Parathyroid adenoma (tissue), 2 donors: Measurements from ENCODE around the gene RPUSD4.

Source experiments
- H2AFZ ChIP-seq: fragments of 300-600 bp; sonication (generic); one replicate; pipeline ENCODE4 v1.7.0; 2017; ENCODE audit warnings: antibody characterized with exemption, mild to moderate bottlenecking
- H3K27ac ChIP-seq: fragments of 300-600 bp; sonication (generic); one replicate; pipeline ENCODE4 v1.7.0; 2017
- H3K27me3 ChIP-seq: fragments of 300-600 bp; sonication (generic); one replicate; pipeline ENCODE4 v1.7.0; 2017; ENCODE audit warnings: low read length; ENCODE audit not compliant: control insufficient read depth, insufficient read depth
- H3K36me3 ChIP-seq: fragments of 300-600 bp; sonication (generic); one replicate; pipeline ENCODE4 v1.7.0; 2017; ENCODE audit warnings: low read length; ENCODE audit not compliant: control insufficient read depth, insufficient read depth
- H3K4me1 ChIP-seq: fragments of 300-600 bp; sonication (generic); one replicate; pipeline ENCODE4 v1.7.0; 2017; ENCODE audit warnings: control low read depth
- H3K4me2 ChIP-seq: fragments of 300-600 bp; sonication (generic); one replicate; pipeline ENCODE4 v1.7.0; 2017; ENCODE audit warnings: low read length
- H3K4me3 ChIP-seq: fragments of 300-600 bp; sonication (generic); one replicate; pipeline ENCODE4 v1.7.0; 2017; ENCODE audit warnings: low read depth, low read length
- H3K79me2 ChIP-seq: fragments of 300-600 bp; sonication (generic); one replicate; pipeline ENCODE4 v1.7.0; 2017; ENCODE audit warnings: control low read depth
- H3K9ac ChIP-seq: fragments of 300-600 bp; sonication (generic); one replicate; pipeline ENCODE4 v1.7.0; 2017; ENCODE audit warnings: mild to moderate bottlenecking
- H3K9me3 ChIP-seq: fragments of 300-600 bp; sonication (generic); one replicate; pipeline ENCODE4 v1.7.0; 2017; ENCODE audit warnings: low read length; ENCODE audit not compliant: control insufficient read depth
- TF ChIP-seq, protein P1 (sequence below): fragments of 300-600 bp; sonication (generic); IDR thresholded peaks from one replicate; pipeline ENCODE4 v1.7.0; 2017; ENCODE audit warnings: antibody characterized with exemption, mild to moderate bottlenecking
- donor health status: primary hyperparathyroidism.

RPUSD4 gene

DNA sequence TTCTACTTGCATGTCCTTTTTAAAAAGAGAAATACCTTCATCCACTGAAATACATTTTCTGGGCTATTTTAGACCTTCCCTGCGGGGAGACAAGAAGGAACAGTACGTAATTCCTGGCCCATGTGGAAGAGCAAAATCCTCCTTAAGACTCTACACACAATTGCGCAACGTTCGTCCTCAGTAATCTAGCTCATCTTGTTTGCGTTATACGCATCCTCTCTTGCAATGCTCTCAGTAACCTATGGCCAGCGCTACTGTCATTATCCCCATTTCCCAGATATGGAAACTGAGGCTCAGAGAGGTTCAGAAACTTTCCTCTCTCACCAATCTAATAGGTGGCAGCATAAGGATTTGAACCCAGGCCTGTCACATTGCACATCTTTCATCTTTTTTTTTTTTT lies 54.6 kb downstream of the RPUSD4 start:
- H3K27me3 ChIP-seq: no peaks in the 10 kb centered on the region
- no peak overlapping the region for H3K4me2 ChIP-seq
- TF ChIP-seq, protein P1, sequence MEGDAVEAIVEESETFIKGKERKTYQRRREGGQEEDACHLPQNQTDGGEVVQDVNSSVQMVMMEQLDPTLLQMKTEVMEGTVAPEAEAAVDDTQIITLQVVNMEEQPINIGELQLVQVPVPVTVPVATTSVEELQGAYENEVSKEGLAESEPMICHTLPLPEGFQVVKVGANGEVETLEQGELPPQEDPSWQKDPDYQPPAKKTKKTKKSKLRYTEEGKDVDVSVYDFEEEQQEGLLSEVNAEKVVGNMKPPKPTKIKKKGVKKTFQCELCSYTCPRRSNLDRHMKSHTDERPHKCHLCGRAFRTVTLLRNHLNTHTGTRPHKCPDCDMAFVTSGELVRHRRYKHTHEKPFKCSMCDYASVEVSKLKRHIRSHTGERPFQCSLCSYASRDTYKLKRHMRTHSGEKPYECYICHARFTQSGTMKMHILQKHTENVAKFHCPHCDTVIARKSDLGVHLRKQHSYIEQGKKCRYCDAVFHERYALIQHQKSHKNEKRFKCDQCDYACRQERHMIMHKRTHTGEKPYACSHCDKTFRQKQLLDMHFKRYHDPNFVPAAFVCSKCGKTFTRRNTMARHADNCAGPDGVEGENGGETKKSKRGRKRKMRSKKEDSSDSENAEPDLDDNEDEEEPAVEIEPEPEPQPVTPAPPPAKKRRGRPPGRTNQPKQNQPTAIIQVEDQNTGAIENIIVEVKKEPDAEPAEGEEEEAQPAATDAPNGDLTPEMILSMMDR: no peak
- H3K9ac ChIP-seq: no peak overlapping the region
- no peaks in the 10 kb centered on the region for H3K9me3 ChIP-seq
- H2AFZ ChIP-seq: no peak overlapping the region
- no peaks in the 10 kb centered on the region for H3K4me1 ChIP-seq
- H3K27ac ChIP-seq: no peak overlapping the region
- no peaks in the 10 kb centered on the region for H3K36me3 ChIP-seq
- H3K4me3 ChIP-seq: no peak overlapping the region
- H3K79me2 ChIP-seq: no peaks in the 10 kb centered on the region

DNA sequence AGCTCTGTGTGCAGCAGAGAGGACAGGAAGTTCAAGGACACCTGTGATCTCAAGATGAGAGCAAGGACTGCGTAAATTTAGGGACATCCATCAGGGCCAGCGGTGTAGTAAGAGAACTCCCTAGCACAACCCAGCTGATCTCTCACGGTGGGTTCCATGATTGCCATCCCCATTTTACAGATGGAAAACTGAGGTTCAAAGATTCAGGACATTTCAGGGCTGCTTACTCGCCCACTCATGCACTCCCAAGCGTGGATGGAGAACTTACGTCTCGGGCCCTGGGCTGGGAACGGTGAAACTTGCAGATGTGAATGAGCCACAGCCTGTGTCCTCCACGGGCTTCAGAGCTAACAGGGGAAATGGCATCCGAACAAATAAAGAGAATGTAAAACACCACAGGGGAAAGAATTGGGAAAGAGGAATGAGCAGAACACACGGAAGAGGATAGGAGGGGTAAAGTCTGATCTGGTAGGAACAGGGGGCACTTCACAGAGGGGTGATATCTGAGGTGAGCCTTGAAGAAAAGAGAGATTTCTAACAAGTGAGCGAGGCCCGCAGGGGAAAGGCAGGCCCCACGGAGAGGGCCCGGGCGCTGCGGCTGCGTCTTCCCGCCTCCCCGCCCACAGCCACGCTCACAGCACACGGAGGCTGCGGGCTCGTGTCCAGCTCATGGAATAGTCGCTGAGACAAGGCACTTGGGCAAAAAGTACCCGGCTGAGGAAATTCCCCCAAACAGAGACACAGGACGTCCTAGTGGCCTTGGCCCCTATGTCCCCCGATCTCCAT lies 55.9 kb downstream of the RPUSD4 start:
- Histone ChIP-seq H2AFZ (no peak overlapping the region), H3K4me2 (no peak overlapping the region), H3K9ac (no peak overlapping the region), H3K27me3 (no peaks in the 10 kb centered on the region), H3K4me1 (no peaks in the 10 kb centered on the region), H3K27ac (no peak overlapping the region), H3K79me2 (no peaks in the 10 kb centered on the region), H3K36me3 (no peaks in the 10 kb centered on the region), H3K4me3 (no peak overlapping the region), H3K9me3 (no peaks in the 10 kb centered on the region)
- TF ChIP-seq, protein P1: no peak

DNA sequence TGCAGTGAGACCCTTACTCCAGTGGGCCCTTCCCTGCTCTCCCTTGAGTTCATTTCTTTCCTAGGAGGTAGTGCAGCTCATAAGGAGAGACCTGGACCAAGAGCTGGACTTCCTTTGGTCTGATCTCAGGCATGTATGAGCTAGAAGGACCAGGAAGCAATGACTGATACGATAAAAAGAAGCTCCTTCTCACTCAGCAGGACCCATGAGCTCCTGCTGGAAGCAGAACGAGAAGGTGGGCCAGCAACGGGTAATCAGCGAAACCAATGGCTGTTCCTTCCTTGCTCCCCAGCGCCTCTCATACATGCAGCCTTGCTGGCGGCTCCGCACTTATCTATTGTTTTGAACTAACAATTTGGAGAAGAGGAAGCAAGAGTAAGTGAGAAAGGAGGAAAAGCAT lies 56.8 kb downstream of the RPUSD4 start:
- Histone ChIP-seq H3K79me2 (no peaks in the 10 kb centered on the region), H3K36me3 (no peaks in the 10 kb centered on the region), H3K4me1 (no peaks in the 10 kb centered on the region), H3K27me3 (no peaks in the 10 kb centered on the region), H3K9me3 (no peaks in the 10 kb centered on the region), H3K27ac (no peak overlapping the region), H3K4me3 (no peak overlapping the region), H3K4me2 (no peak overlapping the region), H3K9ac (no peak overlapping the region), H2AFZ (no peak overlapping the region)
- TF ChIP-seq, protein P1: no peak

DNA sequence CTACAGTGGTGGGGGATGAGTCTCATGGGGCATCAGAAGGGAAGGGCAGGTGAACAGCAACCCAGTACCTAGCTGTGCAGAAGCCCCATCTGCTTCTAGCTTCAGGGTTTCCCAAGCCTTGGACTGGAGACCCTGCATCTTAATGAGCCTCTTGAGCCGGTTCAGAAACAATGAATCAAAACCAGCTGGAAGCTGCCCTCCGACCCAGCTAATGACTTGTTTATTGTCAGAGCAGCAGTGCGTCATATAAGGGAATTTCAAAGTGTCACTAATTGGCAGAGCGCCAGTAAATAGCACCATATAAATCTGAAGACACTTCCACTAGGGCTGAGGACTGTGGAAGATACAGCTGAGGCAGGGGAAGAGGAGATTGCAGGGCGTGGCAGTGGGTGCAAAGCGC lies 57.5 kb downstream of the RPUSD4 start:
- no peak overlapping the region for H2AFZ ChIP-seq
- no peak overlapping the region for H3K27ac ChIP-seq
- H3K9me3 ChIP-seq: no peaks in the 10 kb centered on the region
- H3K9ac ChIP-seq: no peak overlapping the region
- TF ChIP-seq, protein P1: no peak
- H3K27me3 ChIP-seq: no peaks in the 10 kb centered on the region
- H3K4me3 ChIP-seq: no peak overlapping the region
- no peaks in the 10 kb centered on the region for H3K36me3 ChIP-seq
- no peak overlapping the region for H3K4me2 ChIP-seq
- no peaks in the 10 kb centered on the region for H3K4me1 ChIP-seq
- H3K79me2 ChIP-seq: no peaks in the 10 kb centered on the region

DNA sequence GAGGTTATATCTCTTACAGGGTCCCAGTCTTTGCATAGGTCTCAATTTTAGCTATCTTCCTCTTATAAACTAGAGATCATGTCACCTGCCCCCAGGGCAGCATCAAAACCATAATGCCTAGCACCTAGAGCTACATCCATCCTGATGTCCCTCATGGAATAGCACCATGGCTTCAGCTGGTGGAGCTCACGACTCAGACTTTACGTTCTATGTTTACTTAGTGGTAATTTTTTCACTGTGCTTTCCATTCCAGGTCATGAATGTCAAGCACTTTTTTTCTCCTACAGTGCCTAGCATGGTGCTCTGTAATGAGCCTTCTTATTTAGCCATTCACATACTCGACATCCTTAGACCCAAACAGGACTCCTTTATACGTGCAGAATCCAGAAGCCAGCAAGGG lies 58.4 kb downstream of the RPUSD4 start:
- H3K4me2 ChIP-seq: no peak overlapping the region

More for the DNA sequence above, 58.4 kb downstream of the RPUSD4 start:
- Histone ChIP-seq H3K79me2 (no peaks in the 10 kb centered on the region), H3K9me3 (no peaks in the 10 kb centered on the region), H2AFZ (no peak overlapping the region), H3K27me3 (no peaks in the 10 kb centered on the region), H3K4me3 (no peak overlapping the region), H3K4me1 (no peaks in the 10 kb centered on the region), H3K27ac (no peak overlapping the region), H3K9ac (no peak overlapping the region), H3K36me3 (no peaks in the 10 kb centered on the region)
- TF ChIP-seq, protein P1: no peak
